HG02588 (cell line): ENCODE data around the gene NEDD4L.
A peak's percentile ranks its signal among the peaks of the same experiment; 100 is the strongest.

Experiments used
- ATAC-seq: cut with Tn5 transposase; IDR thresholded peaks from one replicate; pipeline ENCODE4 v1.9.1; 2021; ENCODE audit warnings: mild to moderate bottlenecking, moderate library complexity; ENCODE audit not compliant: unreplicated experiment

Gene NEDD4L

DNA sequence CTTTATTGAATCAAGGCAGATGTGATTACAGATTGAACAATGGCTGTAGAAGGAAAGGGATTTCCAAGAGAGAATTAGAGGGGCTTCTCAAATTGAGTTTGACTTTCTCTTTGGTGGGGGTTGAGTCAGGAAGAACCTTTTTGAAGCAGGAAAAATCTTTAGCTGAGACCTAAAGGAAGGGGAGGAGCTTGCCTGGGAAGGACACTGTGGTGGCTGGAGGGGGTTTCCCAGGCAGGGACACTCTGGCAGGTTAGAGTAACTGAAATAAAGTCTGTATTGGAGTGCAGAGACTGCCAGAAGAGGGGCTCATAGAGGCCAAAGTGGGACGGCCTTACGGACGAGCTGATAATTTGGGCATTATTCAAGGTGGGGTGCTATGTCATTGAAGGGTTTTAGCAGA lies 69.3 kb downstream of the NEDD4L start:
- ATAC-seq, result peak; percentile 71

DNA sequence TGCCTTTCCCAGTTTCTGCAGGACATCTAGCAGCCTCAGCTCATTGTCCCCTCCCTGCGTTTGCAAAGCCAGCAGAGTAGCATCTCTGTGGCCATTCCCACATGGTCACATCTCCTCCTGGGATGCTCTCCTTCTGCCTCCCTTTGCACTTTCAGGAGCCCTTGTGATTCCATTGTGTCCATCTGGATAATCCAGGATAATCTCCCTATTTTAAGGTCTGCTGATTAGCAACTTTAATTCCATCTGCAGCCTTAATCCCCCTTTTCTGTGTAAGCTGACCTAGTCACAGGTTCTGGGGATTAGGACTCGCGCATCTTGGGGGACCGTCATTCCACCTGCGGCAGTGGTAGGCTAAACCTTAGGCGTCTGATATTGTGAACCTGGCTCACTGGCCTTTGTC lies 70.7 kb downstream of the NEDD4L start:
- ATAC-seq, result no peak

DNA sequence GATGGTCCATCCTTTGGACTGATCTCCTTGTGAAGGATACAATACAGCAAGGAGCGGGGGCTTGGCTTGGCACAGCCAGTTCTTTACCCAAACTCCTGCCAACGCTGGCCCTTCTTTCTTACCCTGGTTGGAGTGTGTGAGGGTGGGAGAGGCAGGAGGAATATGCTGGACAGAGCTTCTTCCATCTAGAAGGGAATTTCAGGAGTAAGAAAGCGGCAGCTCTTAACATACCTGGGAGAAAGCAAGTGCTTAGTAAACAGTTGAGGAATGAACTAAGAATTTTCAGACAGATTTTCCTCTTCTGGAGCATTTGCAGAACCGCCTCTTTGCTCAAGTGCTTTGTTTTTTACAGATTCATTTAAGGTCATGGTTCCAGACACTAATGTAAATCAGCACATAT lies 72.8 kb downstream of the NEDD4L start:
- ATAC-seq, result no peak

DNA sequence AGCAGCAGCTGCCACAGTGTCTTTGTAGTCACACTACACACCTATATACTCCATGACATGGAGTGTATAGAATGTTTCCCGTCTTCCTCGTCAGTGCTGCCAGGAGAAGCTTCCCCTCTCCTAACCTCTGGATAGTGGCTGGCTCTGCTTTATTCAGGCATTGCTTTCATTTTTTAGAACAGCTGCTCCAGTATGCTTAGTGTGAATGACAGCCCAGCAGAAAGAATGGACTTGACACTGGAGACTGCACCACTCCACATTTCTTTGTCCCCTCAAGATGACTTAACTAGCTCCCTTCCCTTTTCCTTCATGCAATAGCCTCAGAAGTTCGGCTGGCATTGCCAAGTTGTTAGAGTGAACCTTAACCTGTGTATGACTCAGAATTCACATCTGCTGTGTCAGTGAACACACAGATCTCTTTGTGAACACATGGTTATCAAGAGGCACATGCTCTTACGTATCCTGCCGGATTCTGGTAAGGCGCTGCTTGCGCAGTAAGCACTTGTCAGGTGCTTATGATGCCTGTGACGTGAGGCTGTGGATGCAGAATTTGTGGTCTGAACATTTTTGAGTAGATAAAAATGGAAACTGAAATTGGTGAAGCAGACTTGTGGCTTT lies 73.9 kb downstream of the NEDD4L start:
- ATAC-seq, result no peak

DNA sequence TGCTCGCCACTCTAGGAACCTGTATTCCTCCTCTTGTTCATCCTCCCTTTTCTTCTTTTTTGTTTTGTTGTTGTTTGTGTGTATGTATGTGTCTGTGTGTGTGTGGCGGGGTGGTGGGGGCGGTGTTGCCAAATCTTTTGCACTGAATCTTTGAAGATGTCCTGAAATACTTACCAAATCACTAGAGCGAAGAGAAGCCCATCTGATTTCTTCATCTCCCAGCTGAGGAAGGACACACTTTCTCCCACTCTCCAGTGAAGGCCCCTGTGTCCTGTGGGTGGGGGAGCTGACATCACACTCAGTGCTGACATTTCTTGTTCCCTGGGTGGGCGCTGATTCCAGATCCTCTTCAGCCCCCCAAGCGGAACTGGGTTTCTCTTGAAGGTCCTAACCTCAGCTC lies 74.5 kb downstream of the NEDD4L start:
- ATAC-seq, result no peak

DNA sequence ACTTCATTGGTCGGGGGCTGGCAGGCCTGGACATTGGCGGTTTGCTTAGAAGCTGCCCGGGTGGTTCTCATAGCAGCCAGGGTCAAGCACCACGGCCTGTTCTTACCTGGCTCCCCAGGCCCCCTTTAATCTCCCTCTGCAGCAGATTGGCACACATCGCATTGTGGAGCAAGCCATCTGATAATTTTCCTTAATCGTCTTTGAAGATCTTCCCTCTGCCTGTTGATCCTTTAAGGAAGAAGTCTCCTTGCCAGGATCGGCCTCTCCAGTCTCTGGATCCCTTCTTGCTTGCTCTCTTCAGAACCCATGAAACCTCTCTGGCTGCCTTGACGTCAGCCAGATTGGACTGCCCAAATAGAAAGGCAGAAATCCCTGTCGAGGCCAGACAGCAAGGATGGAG lies 75.8 kb downstream of the NEDD4L start:
- ATAC-seq, result no peak

DNA sequence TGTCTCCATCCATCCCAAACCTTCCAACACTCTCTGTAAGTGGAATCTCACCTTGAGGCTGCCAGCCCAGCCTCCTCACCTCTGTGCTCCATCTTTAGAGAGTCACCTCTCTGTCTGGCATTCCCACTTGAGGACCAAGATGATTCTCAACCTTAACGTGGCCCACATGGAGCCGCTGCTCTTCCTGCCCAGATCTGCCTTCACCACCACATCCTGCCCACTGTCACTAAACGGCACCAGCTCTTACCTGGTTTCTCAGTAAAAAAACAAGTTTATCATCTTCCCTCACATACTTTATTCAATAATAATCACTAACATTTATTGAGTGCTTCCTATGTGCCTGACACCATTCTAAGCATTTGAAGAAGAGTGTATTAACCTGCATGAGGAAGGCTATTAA lies 80.4 kb downstream of the NEDD4L start:
- ATAC-seq, result no peak

DNA sequence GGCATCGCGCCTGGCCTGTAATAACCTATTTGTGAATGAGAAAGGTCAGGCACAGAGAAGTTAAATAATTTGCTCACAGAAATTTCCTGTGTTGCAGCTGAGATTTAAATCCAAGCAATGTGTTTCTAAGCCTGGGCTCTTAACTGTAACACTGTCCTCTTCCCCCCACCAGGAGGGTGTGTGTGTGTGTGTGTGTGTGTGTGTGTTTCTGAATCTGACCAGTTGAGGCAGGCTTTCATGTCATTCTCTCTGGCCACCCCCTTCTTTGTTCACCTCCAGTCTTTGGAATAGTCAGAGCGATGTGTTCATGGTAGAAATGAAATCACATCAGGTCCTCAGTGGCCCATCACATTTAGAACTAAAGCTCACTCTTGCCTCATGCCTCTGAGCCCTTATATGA lies 81.2 kb downstream of the NEDD4L start:
- no peak for ATAC-seq

DNA sequence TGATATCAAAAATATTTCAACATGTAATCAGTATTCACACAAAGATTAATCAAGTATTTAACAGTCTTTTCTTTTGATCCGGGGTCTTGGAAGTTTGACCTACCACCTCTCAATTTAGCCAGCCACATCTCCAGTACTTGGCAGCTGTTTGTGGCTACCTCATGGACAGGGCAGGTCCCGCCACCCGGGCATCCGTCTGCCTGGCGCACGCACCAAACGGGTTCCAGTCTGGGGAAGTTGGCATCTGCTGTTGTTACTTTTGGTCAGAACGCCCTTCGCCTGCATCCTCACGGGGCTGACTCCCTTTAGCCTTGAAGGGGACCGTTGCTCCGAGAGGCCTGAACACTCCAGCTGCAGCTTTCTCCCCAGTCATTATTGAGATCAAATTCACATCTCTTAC lies 81.7 kb downstream of the NEDD4L start:
- ATAC-seq, result no peak

DNA sequence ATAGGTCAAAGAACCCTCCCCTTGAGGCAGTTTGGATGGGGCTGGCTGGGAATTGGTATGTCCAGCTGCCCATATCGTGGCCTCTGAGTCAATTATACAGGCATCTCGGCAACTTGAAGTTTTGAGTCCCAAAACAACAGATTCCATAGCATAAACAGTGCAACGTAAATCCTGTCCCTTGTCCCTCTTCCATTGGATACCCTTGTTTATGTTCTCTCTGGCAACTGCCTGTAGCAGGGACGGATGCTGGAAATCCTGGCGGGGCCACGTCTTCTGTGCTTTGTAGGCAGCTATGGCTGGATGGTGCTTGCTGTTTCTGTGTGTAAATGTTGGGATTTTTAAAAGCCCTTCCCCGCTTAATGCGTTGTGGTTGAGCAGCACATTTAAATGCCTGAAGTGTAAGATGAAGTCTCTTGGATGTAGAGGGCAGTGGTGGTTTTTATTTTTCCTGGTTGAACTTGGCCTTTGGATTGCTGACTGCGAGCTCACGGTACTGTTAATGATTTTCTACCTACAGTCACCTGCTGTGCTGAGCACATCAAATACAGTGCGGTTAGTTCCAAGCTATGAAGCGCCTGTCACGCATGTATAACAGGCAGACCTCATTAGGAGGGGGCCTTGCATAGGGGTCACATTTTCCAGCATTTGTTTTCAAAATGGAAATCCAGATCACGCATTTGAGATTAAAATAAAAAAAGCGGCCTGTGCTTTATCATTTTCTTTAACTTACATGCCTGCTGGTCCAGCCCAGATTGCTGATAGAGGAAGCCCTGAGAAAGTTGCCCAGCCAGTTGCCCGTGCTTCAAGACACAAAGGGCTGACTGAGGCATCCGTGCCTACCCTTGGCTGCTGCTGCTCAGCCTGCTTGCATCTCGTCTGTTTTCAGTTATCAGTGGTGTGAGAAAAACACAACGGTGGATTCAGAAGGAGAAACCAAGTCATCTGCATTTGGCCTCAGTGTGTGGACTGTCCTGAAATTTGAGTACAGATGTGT lies 84.7 kb downstream of the NEDD4L start:
- no peak for ATAC-seq

DNA sequence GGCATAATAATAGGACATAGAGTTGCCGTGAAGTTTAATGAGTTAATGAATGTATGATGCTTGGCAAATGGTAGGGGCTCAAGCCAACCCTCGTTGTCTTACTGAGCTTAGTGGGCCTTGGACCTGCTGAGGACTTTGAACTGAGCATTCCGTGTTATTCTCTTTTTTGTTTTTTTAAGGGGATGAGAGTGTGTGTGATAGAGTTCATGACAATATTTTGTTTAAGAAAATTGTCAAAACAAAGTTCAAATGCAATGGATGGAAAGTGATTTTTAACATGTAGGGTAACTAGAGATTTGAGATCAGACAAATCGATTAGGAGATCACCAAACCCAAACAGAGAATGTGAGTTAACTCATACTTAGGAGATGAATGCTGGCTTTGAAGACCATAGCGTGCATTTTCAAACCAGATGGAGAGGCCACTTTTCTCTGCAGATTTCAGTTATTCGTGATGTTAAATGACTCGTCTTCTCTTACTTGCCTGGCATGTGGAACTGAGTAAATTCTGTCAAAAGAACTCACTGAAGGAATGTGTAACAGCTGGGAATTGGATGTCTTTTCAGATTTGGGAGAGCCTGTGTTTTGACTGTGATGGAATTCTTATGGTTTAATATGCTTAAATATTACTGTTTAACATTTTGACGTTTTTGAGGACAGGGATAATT lies 88.7 kb downstream of the NEDD4L start:
- ATAC-seq, result no peak

DNA sequence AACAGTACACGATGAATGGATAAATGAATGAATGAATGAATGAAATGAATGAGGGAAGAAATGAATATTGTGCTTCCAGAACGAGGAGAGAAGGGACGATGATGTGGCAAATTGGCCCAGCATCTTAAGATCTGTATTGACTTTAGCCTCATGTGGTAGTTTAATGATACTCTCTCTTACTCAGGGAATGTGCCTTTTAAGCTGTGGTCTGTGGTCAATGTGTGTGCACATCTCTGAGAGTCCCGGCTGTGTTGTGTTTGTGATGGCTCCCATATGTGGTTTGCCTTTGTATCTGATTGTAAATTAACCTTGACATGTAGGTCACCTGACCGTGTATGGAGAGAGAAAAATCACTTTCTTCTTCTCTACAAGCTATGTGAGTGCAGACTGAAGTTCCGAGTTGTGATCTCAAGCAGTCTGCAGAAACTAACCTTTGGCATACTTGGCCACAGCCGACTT lies 91.2 kb downstream of the NEDD4L start:
- no peak for ATAC-seq

DNA sequence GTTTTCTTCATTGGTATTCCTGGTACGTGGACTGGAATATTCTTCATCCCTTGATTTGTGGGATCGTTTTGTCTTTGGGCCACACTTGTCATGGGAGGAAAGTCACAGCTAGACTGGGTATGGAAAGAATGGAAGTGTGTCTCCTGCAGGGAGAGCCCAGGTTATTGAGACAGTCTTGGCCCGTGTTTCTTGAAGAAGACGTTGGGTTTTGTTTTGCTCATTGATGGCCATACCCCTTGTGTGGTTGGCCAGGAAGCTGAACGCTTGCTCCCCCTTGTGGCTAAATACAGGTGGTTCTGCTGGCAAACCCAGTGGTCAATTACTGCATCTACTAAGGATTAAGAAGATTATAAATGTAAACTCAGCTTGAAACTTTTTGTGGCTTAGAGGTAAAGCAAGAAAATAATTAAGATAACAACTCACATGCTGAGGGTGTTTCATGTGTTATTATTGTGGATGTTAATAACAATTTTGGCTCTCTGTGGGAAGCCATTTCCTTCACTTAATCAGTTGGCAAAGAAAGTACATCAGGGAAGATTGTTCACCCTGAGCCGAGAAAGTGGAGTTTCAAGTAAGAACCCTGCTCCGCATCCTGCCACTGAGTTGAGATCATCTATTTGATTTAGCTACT lies 91.8 kb downstream of the NEDD4L start:
- ATAC-seq, result peak; percentile 75

DNA sequence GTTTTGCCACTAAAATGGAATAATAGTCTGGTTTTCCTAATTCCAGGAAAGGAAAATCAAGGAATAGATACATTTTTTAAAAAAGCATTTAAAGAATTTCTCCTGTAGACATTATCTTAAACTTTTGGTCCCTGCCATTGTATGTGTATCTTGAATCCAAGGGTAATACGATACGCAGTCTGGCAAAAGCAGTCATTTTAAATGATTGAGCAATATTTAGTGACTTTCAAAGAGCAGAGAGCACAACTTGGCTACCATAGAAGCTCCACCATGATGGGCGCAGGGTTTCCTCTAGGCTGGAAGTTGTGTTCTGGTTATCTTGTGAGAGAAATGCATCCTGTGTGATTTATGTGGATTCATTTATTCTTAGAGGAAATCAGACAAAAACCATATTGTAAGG lies 92.9 kb downstream of the NEDD4L start:
- ATAC-seq, result no peak

DNA sequence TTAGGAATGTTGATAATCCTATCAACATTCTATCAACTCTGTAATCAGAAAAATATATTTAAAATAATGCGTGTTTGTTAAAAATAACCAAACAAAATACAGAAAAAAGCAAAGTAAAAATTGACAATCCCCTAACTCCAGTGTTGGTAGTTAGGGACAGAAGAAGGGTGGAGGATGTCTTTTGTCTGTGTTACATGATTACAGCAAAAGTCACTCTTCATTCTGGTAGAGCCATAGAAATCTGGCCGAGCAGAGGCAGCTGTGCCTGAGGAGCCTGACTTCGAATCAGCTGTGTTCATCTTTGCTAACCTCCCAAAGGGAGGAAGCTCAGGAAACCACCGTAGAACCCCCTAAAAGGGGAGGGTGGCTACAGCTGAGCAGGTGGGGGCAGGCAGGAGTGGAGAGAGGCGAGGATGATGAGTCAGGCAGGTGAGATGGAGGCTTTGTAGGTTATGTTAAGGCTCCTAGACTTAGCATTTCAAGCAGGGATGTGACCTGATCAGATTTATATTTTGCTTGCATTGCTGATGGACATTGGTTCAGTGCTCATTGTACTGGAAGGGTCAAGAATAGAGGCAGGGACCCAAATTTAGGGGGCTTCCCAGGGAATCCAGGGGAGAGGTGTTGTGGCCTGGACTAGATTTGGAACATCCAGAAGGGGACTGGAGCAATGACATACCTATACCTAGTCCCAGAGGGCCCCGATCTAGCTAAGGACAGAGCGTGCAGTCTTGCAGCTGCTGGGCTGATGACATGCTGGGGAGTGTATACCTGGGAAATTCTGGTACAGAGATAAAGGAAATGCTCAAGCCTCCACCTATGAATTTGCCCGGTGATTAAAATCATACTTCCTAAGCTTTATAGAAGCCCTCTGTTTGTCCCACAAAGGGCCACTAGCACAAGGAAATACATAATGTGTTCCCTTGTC lies 95.7 kb downstream of the NEDD4L start:
- ATAC-seq, result no peak

DNA sequence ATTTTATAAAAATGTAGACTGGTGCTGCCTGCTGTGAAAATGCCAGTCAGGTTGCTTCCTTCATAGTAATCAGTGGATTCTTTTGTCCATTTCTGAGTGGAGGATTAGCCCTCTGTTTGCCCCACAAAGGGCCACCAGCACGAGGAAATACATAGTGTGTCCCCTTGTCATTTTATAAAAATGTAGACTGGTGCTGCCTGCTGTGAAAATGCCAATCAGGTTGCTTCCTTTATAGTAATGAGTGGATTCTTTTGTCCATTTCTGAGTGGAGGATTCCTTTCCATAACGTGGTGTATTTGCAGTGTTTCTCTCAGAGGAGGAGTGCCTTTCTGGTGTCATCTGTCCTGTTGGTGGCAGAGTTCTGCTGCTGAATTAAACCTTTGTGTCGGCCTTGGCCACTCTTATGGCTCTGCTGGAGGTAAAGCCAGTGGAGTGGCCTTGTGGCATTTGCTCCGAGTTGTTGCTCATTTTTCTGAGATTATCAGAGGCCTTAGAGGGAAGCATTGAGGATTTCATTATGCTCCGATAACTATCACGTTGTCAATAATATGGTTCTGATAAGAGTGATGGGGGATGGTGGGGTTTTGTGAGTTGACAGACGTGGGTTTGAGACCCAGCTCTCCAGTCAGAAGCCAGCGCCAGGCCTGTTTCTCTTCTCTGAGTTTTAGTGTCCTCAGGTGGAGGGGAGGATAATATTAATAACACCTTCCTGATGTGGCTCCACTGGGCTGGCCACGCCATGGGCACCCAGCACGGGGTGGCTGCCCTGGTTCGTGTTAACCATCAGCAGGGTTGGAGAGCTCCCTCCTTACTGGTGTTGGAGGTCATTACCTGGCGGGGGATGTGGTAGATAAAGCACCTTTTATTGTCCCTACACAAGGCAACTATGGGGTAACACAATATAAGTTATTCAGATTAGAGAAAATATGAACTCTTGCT lies 96.6 kb downstream of the NEDD4L start:
- ATAC-seq, result no peak

DNA sequence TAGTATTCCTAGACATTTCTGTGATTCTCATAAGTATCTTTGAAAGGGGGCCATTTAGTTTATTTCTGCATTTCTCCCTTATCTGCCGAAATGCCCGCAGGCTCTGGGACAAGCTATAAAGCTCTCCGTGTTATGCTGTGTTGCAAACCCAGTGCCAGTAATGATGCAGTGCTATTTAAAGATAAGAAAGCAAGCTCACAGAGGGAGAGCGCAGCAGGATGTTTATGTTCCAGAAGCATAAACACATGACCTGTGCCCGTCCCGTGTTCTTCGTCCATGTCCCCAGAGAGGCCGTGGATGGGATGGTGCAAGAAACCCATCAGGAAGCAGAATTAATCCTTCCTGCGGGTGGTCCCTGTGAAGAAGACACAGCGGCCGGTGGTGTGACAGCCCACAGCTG lies 99.4 kb downstream of the NEDD4L start:
- no peak for ATAC-seq

DNA sequence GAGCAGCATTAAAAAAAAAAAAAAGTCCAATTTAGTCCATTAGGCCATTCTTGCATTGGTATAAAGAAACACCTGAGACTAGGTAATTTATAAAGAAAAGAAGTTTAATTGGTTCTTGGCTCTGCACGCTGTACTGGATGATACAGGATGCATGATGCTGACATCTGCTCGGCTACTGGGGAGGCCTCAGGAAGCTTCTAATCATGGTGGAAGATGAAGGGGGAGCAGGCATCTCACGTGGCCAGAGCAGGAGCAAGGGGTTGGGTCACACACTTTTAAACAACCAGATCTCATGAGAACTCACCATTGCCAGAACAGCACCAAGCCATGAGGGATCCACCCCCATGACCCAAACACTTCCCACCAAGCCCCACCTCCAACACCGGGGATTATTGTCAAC lies 100.1 kb downstream of the NEDD4L start:
- no peak for ATAC-seq

DNA sequence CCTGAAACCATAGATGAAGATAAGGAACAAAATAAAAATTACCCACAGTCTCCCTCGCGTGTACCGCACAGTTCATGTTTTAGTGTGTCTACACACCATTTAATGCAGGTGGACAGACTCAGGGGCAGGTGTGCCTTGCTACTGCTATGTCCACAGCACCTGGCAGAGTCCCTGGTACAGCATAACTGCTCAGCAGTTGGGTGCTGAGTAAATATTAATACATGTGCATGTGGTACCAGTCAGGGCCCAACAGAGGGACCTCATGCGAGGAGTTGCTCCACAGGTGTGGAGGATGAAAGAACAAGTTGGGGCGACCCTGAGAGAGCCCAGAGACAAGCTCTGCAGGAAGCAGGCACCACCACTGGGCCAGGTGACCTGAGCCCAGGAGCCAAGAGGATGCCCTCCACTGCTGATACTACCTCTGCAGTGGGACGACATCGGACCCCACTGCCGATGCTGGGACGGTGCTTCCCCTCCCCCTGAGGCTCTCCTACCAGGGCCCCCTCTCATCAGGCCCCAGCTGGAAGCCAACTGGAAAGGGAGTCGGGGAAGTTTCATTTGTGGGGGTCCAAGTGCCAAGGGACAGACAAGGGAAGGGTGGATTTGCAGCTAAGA lies 100.8 kb downstream of the NEDD4L start:
- no peak for ATAC-seq
